GM18870 (cell line): ENCODE measurements around the gene PANX1.
A peak's percentile ranks its signal among the peaks of the same experiment; 100 is the strongest.
"Not testable (repeated sequence)": the region's sequence is repeated elsewhere in the genome, so short reads cannot be mapped to it uniquely, and the experiment has no call there.

Experiments used
- ATAC-seq: cut with Tn5 transposase; IDR thresholded peaks from one replicate; pipeline ENCODE4 v1.9.1; 2021; ENCODE audit warnings: moderate library complexity; ENCODE audit not compliant: unreplicated experiment

Gene PANX1

GRCh38 chr11:94149431-94150017 is 20.9 kb downstream of the PANX1 start:
- ATAC-seq, result no peak

- no peak for ATAC-seq
These were observed 21.4 kb downstream of the PANX1 start for GRCh38 chr11:94150056-94150455.

GRCh38 chr11:94150704-94151685 is 22.4 kb downstream of the PANX1 start:
- ATAC-seq, result no peak

GRCh38 chr11:94151903-94152677 is 23.4 kb downstream of the PANX1 start:
- peak; percentile 65 for ATAC-seq

GRCh38 chr11:94152678-94153065 is 24.0 kb downstream of the PANX1 start:
- ATAC-seq, result no peak

GRCh38 chr11:94153320-94153719 is 24.7 kb downstream of the PANX1 start:
- no peak for ATAC-seq

- no peak for ATAC-seq
These were observed 25.6 kb downstream of the PANX1 start for GRCh38 chr11:94154095-94154856.

GRCh38 chr11:94157339-94157738 is 28.7 kb downstream of the PANX1 start:
- not testable (repeated sequence) for ATAC-seq

- ATAC-seq, result no peak
These were observed 40.2 kb downstream of the PANX1 start for GRCh38 chr11:94168882-94169281.

GRCh38 chr11:94169516-94169915 is 40.9 kb downstream of the PANX1 start:
- ATAC-seq, result no peak

- no peak for ATAC-seq
These were observed 41.4 kb downstream of the PANX1 start for GRCh38 chr11:94169930-94170545.

- no peak for ATAC-seq
These were observed 42.3 kb downstream of the PANX1 start for GRCh38 chr11:94170953-94171352.

GRCh38 chr11:94171693-94172440 is 43.2 kb downstream of the PANX1 start:
- ATAC-seq, result peak; percentile 62

GRCh38 chr11:94175535-94175934 is 46.9 kb downstream of the PANX1 start:
- ATAC-seq, result no peak

GRCh38 chr11:94178331-94178730 is 49.7 kb downstream of the PANX1 start:
- no peak for ATAC-seq

GRCh38 chr11:94179696-94180095 is 51.1 kb downstream of the PANX1 start:
- no peak for ATAC-seq

GRCh38 chr11:94181526-94181925 is 52.9 kb downstream of the PANX1 start:
- no peak for ATAC-seq

GRCh38 chr11:94181943-94182342 is 53.3 kb downstream of the PANX1 start:
- no peak for ATAC-seq

GRCh38 chr11:94183251-94183885 is 54.7 kb downstream of the PANX1 start:
- no peak for ATAC-seq
